Neuronal stem cell (in vitro differentiated cells): ENCODE data around the gene SH2D5.
A peak's percentile ranks its signal among the peaks of the same experiment; 100 is the strongest.

Experiments used
- DNase-seq: peaks from one replicate; pipeline ENCODE4 v3.0.0-alpha.2; 2013; ENCODE audit warnings: low spot score
- H2AFZ ChIP-seq: one replicate; pipeline ENCODE4 v1.6.1; 2013; ENCODE audit warnings: mild to moderate bottlenecking, low read length, inconsistent platforms
- H2AK5ac ChIP-seq: 2 replicates; pipeline ENCODE4 v1.6.1; 2013; ENCODE audit warnings: low read depth, mild to moderate bottlenecking, inconsistent platforms, low read length, moderate library complexity, mixed read lengths
- H2BK120ac ChIP-seq: 2 replicates; pipeline ENCODE4 v1.6.1; 2013; ENCODE audit warnings: low read depth, mild to moderate bottlenecking, inconsistent platforms, low read length, moderate library complexity, mixed read lengths
- H2BK12ac ChIP-seq: one replicate; pipeline ENCODE4 v1.6.1; 2013; ENCODE audit warnings: low read length, inconsistent platforms
- H2BK15ac ChIP-seq: 2 replicates; pipeline ENCODE4 v1.6.1; 2013; ENCODE audit warnings: mild to moderate bottlenecking, low read length, inconsistent platforms, mixed read lengths
- H2BK5ac ChIP-seq: one replicate; pipeline ENCODE4 v1.6.1; 2013; ENCODE audit warnings: inconsistent platforms, mild to moderate bottlenecking, low read length, moderate library complexity
- H3K14ac ChIP-seq: one replicate; pipeline ENCODE4 v1.6.1; 2013; ENCODE audit warnings: low read length, inconsistent platforms
- H3K18ac ChIP-seq: 2 replicates; pipeline ENCODE4 v1.6.1; 2013; ENCODE audit warnings: low read length, inconsistent platforms
- H3K23ac ChIP-seq: 2 replicates; pipeline ENCODE4 v1.6.1; 2013; ENCODE audit warnings: low read depth, mild to moderate bottlenecking, mixed read lengths, low read length, inconsistent platforms; ENCODE audit not compliant: poor library complexity
- H3K27ac ChIP-seq: replicated peaks from 3 replicates; pipeline ENCODE4 v1.5.1; 2013; ENCODE audit warnings: low read length, inconsistent platforms
- H3K27me3 ChIP-seq, 3 experiments: 2 replicates each; pipeline ENCODE4 v1.6.1; 2013; ENCODE audit warnings: low read length in 3 of 3, mild to moderate bottlenecking in 2 of 3, inconsistent platforms in 1 of 3, low read depth in 1 of 3, mixed read lengths in 1 of 3, moderate library complexity in 1 of 3; ENCODE audit not compliant: control insufficient read depth in 3 of 3, insufficient read depth in 3 of 3
- H3K36me3 ChIP-seq, 2 donors: replicated peaks in 1 of 2; 2 replicates each; pipeline ENCODE4 v1.6.1; 2013; ENCODE audit warnings: low read length in 2 of 2; ENCODE audit not compliant: control insufficient read depth in 2 of 2, insufficient read depth in 2 of 2
- H3K4ac ChIP-seq: 2 replicates; pipeline ENCODE4 v1.6.1; 2013; ENCODE audit warnings: inconsistent platforms, mild to moderate bottlenecking, low read length, moderate library complexity
- H3K4me1 ChIP-seq, 2 donors: 1 replicate in 1 of 2; 2 replicates in 1 of 2; pipeline ENCODE4 v1.6.1; 2013; ENCODE audit warnings: low read length in 2 of 2, low read depth in 1 of 2; ENCODE audit not compliant: control insufficient read depth in 2 of 2, insufficient read depth in 1 of 2
- H3K4me2 ChIP-seq: one replicate; pipeline ENCODE4 v1.6.1; 2013; ENCODE audit warnings: mild to moderate bottlenecking, low read length, inconsistent platforms; ENCODE audit not compliant: insufficient read depth, poor library complexity, severe bottlenecking
- H3K4me3 ChIP-seq, 2 donors: 2 replicates each; pipeline ENCODE4 v1.5.1; 2013; ENCODE audit warnings: low read length in 2 of 2, mild to moderate bottlenecking in 2 of 2, inconsistent platforms in 1 of 2, moderate library complexity in 1 of 2
- H3K79me1 ChIP-seq: one replicate; pipeline ENCODE4 v1.6.1; 2013; ENCODE audit warnings: low read depth, mild to moderate bottlenecking, inconsistent platforms, low read length, moderate library complexity
- H3K9ac ChIP-seq: one replicate; pipeline ENCODE4 v1.6.1; 2013; ENCODE audit warnings: mild to moderate bottlenecking, low read depth, low read length, inconsistent platforms; ENCODE audit not compliant: poor library complexity
- H3K9me3 ChIP-seq, 2 donors: replicated peaks in 1 of 2; 2 replicates each; pipeline versions ENCODE3 to v1.6.1; 2013; ENCODE audit warnings: low read length in 2 of 2, mild to moderate bottlenecking in 2 of 2, inconsistent platforms in 1 of 2, low read depth in 1 of 2, mixed read lengths in 1 of 2, moderate library complexity in 1 of 2; ENCODE audit not compliant: control insufficient read depth in 2 of 2, insufficient read depth in 1 of 2
- H4K8ac ChIP-seq: one replicate; pipeline ENCODE4 v1.6.1; 2013; ENCODE audit warnings: low read depth, mild to moderate bottlenecking, inconsistent platforms, low read length, moderate library complexity
- H4K91ac ChIP-seq: one replicate; pipeline ENCODE4 v1.6.1; 2013; ENCODE audit warnings: low read length, low read depth, mild to moderate bottlenecking, inconsistent platforms; ENCODE audit not compliant: poor library complexity
- WGBS, 2 donors: extraction: QIAGEN DNeasy Blood & Tissue Kit; methylation state at CpG; one replicate each; pipeline ENCODE4 v1.1.7; 2013; ENCODE audit warnings: missing lambda C conversion rate in 2 of 2, mixed read lengths in 1 of 2; ENCODE audit not compliant: insufficient read length in 2 of 2, insufficient replicate concordance in 1 of 2; ENCODE audit errors: extremely low coverage in 2 of 2; 5-methylcytosine and 5-hydroxymethylcytosine counted together

The SH2D5 gene

GRCh38 chr1:20670936-20671335, 61.6 kb downstream of the SH2D5 start:
- peaks cover 0 to 2% of the 10 kb centered on the region in 2 donors for H3K36me3 ChIP-seq
- no peak overlapping the region for H3K4ac ChIP-seq
- H3K9me3 ChIP-seq, result peaks cover 0 to 3% of the 10 kb centered on the region in 2 donors
- H3K27ac ChIP-seq, result no peak overlapping the region
- H3K4me2 ChIP-seq, result no peak overlapping the region
- H4K8ac ChIP-seq, result no peak overlapping the region
- no peak overlapping the region for H4K91ac ChIP-seq
- DNase-seq, result no peak
- no peak overlapping the region for H3K9ac ChIP-seq
- no peak overlapping the region for H3K4me3 ChIP-seq
- no peak overlapping the region for H3K18ac ChIP-seq
- no peak overlapping the region for H3K14ac ChIP-seq
- H2BK5ac ChIP-seq, result no peak overlapping the region
- no CpG with 5 or more reads among the region's 5 CpGs for WGBS, 2 donors
- H3K27me3 ChIP-seq, result no peaks in the 10 kb centered on the region
- peaks cover 0 to 5% of the 10 kb centered on the region in 2 donors for H3K4me1 ChIP-seq
- H2AFZ ChIP-seq, result peak overlapping the region; percentile 81
- H2AK5ac ChIP-seq, result no peak overlapping the region
- no peak overlapping the region for H2BK15ac ChIP-seq
- H3K79me1 ChIP-seq, result no peaks in the 10 kb centered on the region
- H2BK120ac ChIP-seq, result no peak overlapping the region
- H2BK12ac ChIP-seq, result no peak overlapping the region
- H3K23ac ChIP-seq, result no peak overlapping the region
